Measurements from ENCODE around the gene EMC6. TPM values are rescaled to one million over a fixed set of nuclear protein-coding genes. Genes with fewer than 3 reads are reported as not detected.

The EMC6 gene
- total RNA-seq, 1 donor, result 13.8 TPM

GRCh38 chr17:3708366-3708765 lies 39.8 kb downstream of the EMC6 start:
- Histone ChIP-seq H3K27ac (ENCODE audit: low read depth, low read length) (no peak overlapping the region), H3K79me2 (ENCODE audit: insufficient read depth, low read length) (no peaks in the 10 kb centered on the region), H4K20me1 (ENCODE audit: insufficient read depth, low read length) (no peaks in the 10 kb centered on the region), H3K4me3 (ENCODE audit: insufficient read depth, low read length) (no peak overlapping the region), H3K9me3 (ENCODE audit: low read depth, low read length) (no peaks in the 10 kb centered on the region), H3K4me2 (ENCODE audit: insufficient read depth, low read length) (no peak overlapping the region), H3K36me3 (ENCODE audit: insufficient read depth, low read length) (no peaks in the 10 kb centered on the region), H3K27me3 (ENCODE audit: insufficient read depth, low read length) (no peaks in the 10 kb centered on the region), H3K4me1 (ENCODE audit: insufficient read depth, low read length) (peaks cover 4% of the 10 kb centered on the region), H2AFZ (ENCODE audit: low read length) (no peak overlapping the region)
- DNase-seq (ENCODE audit: insufficient read length, low spot score, missing footprints), result peak; percentile 8
- TF ChIP-seq CTCF (IDR thresholded peaks at IDR 0.05; ENCODE audit: extremely low read depth, low read depth, low read length), result no peak

GRCh38 chr17:3710951-3711383 lies 42.4 kb downstream of the EMC6 start:
- Histone ChIP-seq H4K20me1 (ENCODE audit: insufficient read depth, low read length) (no peaks in the 10 kb centered on the region), H3K27me3 (ENCODE audit: insufficient read depth, low read length) (no peaks in the 10 kb centered on the region), H3K36me3 (ENCODE audit: insufficient read depth, low read length) (peaks cover 14% of the 10 kb centered on the region), H3K79me2 (ENCODE audit: insufficient read depth, low read length) (no peaks in the 10 kb centered on the region), H3K27ac (ENCODE audit: low read depth, low read length) (no peak overlapping the region), H3K4me1 (ENCODE audit: insufficient read depth, low read length) (peaks cover 4% of the 10 kb centered on the region), H2AFZ (ENCODE audit: low read length) (no peak overlapping the region), H3K4me2 (ENCODE audit: insufficient read depth, low read length) (no peak overlapping the region), H3K4me3 (ENCODE audit: insufficient read depth, low read length) (no peak overlapping the region), H3K9me3 (ENCODE audit: low read depth, low read length) (no peaks in the 10 kb centered on the region)
- no peak for TF ChIP-seq CTCF (IDR thresholded peaks at IDR 0.05; ENCODE audit: extremely low read depth, low read depth, low read length)
- DNase-seq (ENCODE audit: insufficient read length, low spot score, missing footprints), result peak; percentile 69

- no peaks in the 10 kb centered on the region for H4K20me1 ChIP-seq (ENCODE audit: insufficient read depth, low read length)
- no peaks in the 10 kb centered on the region for H3K9me3 ChIP-seq (ENCODE audit: low read depth, low read length)
- no peak for DNase-seq (ENCODE audit: insufficient read length, low spot score, missing footprints)
- H3K79me2 ChIP-seq (ENCODE audit: insufficient read depth, low read length), result peaks cover 1% of the 10 kb centered on the region
- no peak for TF ChIP-seq CTCF (IDR thresholded peaks at IDR 0.05; ENCODE audit: extremely low read depth, low read depth, low read length)
- peaks cover 30% of the 10 kb centered on the region for H3K36me3 ChIP-seq (ENCODE audit: insufficient read depth, low read length)
- H3K4me1 ChIP-seq (ENCODE audit: insufficient read depth, low read length), result peaks cover 4% of the 10 kb centered on the region
- H3K4me3 ChIP-seq (ENCODE audit: insufficient read depth, low read length), result no peak overlapping the region
- H3K27ac ChIP-seq (ENCODE audit: low read depth, low read length), result no peak overlapping the region
- no peak overlapping the region for H2AFZ ChIP-seq (ENCODE audit: low read length)
- H3K27me3 ChIP-seq (ENCODE audit: insufficient read depth, low read length), result no peaks in the 10 kb centered on the region
- H3K4me2 ChIP-seq (ENCODE audit: insufficient read depth, low read length), result no peak overlapping the region
These were observed 44.3 kb downstream of the EMC6 start for GRCh38 chr17:3712811-3713463.

- TF ChIP-seq CTCF (IDR thresholded peaks at IDR 0.05; ENCODE audit: extremely low read depth, low read depth, low read length), result no peak
- no peaks in the 10 kb centered on the region for H3K9me3 ChIP-seq (ENCODE audit: low read depth, low read length)
- H3K4me3 ChIP-seq (ENCODE audit: insufficient read depth, low read length), result no peak overlapping the region
- no peak overlapping the region for H3K4me2 ChIP-seq (ENCODE audit: insufficient read depth, low read length)
- H3K36me3 ChIP-seq (ENCODE audit: insufficient read depth, low read length), result peaks cover 48% of the 10 kb centered on the region
- peaks cover 6% of the 10 kb centered on the region for H3K79me2 ChIP-seq (ENCODE audit: insufficient read depth, low read length)
- H3K4me1 ChIP-seq (ENCODE audit: insufficient read depth, low read length), result peaks cover 16% of the 10 kb centered on the region
- H2AFZ ChIP-seq (ENCODE audit: low read length), result no peak overlapping the region
- H3K27ac ChIP-seq (ENCODE audit: low read depth, low read length), result no peak overlapping the region
- no peaks in the 10 kb centered on the region for H3K27me3 ChIP-seq (ENCODE audit: insufficient read depth, low read length)
- peaks cover 7% of the 10 kb centered on the region for H4K20me1 ChIP-seq (ENCODE audit: insufficient read depth, low read length)
- DNase-seq (ENCODE audit: insufficient read length, low spot score, missing footprints), result no peak
These were observed 46.7 kb downstream of the EMC6 start for GRCh38 chr17:3715296-3715695.
